Loucy (cell line): ENCODE measurements around the gene MAP7.

Source experiments
- CTCF ChIP-seq: fragments of 200-600 bp; sonication (generic); conservative IDR thresholded peaks from 2 replicates; pipeline ENCODE4 v1.5.1; 2014; ENCODE audit warnings: mild to moderate bottlenecking, antibody characterized with exemption, low read length
- EZH2phosphoT487 ChIP-seq: fragments of 200-600 bp; IDR thresholded peaks from 2 replicates; pipeline ENCODE4 v1.6.1; 2018; ENCODE audit warnings: antibody characterized with exemption, mild to moderate bottlenecking, moderate library complexity, borderline replicate concordance

- TF ChIP-seq CTCF (no peak), EZH2phosphoT487 (no peak)
Observed at GRCh38 chr6:136566007-136566487, 15.8 kb upstream of the MAP7 start.
